HPDE6-E6E7 (cell line): Measurements from ENCODE around the gene RFNG.
"Not testable (repeated sequence)": the region's sequence is repeated elsewhere in the genome, so short reads cannot be mapped to it uniquely, and the experiment has no call there.

Experiments
- DNase-seq: peaks from one replicate; pipeline ENCODE4 v3.0.0; 2011; ENCODE audit warnings: missing footprints; ENCODE audit errors: extremely low spot score

The RFNG gene

DNA sequence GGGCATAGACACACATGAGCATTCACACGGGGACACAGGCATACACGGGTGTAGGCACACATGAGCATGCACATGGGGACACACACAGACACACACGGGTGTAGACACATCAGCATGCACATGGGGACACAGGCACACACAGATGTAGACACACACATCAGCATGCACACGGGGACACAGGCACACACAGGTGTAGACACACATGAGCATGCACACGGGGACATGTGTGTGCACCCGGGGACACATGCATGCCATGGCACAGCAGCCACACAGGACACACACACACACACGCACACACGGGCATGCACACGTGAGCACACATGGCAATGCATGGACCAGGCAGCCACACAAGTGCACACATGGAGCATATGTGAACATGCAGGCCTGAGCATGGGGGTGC lies 9.0 kb downstream of the RFNG start:
- DNase-seq: no peak

DNA sequence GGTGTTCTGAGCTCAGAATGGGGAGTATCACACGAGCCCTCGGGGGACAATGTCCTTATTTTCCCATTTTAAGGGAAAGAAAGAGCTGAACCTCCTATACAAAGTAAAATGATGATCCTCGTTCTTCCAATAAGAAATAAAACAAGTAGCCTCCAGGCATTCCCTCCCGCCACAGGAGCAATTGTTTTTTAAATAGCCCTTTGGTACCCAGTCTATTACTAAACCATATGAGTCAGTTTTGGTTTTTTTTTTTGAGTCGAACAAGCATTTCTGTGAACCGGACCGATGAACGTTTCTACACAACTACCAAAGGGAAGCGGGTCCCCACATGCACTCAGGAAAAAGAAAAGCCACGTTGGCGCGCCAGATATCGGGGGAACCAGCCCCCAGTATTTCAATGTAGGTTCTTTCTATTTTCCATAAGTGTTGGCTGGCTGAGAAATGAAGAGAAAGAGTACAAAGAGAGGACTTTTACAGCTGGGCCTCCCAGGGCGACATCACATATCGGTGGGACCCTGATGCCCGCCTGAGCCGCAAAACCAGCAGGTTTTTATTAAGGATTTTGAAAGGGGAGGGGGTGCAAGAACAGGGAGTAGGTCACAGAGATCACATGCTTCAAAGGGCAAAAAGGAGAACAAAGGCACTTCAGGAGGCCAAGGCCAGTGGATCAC lies 10.3 kb downstream of the RFNG start:
- DNase-seq: no peak

DNA sequence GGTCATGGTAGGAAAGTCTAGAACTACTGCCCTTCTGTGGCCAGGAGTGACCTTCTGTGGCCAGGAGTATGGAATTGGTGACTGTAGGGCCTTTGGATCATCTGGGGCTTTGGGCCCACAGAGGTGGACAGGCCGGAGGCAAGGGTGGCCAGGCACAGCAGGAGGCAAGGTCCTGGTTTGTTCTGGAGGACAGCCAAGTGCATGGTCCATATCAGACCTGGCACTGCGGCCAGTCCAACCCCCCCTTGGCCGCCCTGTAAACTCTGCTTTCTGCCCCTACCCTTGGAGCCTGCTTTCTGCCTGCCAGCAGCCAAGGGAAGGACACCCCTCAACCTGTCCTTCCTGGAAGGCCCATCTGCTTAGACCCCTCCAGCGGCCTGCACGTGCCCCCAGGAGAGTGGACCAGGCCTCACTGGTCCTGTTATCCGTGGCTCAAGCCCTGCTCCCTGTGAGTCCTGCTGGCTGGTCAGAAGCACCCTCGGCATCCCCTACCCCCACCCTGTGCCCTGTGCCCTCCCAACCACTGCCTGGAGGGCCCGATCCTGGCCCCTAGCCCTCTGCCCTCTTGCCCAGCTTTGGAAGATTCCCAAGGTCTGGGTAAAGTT lies 11.8 kb downstream of the RFNG start:
- DNase-seq: no peak

DNA sequence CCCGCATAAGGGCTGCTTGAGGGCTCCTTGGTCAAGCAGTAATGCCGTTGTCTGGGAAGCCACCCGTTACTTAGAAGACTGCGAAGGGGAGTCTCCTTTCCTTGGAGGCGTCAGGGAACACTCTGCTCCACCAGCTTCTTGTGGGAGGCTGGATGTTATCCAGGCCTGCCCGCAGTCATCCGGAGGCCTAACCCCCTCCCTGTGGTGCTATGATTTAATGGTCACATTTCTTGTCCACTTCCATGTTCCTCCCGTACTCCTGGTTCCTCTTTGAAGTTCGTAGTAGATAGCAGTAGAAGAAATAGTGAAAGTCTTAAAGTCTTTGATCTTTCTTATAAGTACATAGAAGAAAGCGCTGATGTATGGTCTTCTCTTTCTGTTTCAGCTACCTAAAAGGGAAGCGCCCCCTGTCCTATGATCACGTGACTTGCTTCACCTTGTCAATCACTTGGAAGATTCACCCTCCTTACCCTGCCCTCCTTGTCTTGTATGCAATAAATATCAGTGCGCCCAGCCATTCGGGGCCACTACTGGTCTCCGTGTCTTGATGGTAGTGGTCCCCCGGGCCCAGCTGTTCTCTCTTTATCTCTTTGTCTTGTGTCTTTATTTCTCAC lies 12.7 kb downstream of the RFNG start:
- not testable (repeated sequence) for DNase-seq

GRCh38 chr17:82037889-82038195 lies 13.8 kb downstream of the RFNG start:
- DNase-seq: no peak

DNA sequence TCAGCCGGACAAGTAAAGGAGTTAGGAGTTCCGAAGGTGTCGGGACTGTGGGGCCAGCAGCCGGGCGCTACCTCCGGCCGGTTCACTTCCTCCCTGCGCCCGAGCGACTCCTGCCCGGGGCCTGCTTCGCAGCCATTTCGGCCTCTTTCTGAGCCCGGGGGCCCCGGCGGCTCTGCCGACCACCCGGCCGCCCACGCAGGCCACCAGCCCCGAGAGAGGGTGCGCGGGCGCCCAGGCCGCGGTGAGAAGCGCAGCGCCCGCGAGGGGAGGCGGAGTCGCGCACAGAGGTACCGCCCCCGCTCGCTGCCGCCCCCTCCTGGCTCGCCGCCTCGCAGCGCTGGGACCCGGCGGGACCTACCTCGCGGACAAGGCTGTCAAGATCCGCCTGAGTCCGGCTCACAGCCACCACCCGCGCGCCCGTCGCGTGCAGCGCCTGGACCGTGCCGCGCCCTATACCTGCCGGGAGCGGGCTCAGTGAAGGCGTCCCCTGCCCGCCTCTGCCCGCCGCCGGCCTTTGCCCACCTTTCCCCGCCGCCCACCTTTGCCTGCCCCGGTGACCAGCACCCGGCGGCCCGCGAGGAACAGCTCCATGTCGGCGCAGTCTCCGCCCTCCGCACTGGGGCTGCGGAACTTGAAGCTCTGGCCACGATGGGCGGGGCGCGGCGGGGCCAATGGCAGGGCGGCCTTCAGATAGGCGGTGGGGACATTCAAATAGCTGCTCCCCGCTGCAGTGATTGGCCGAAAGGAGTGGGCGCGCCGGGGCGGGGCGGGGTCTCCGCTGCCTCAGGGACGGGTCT lies 14.3 kb downstream of the RFNG start, which contains the start of gene DCXR:
DCXR (minus strand) TSS at position 606 of the 797 bp plus-strand sequence; CDS start at position 591, 15 bp downstream.
- DNase-seq: peak; percentile 98

DNA sequence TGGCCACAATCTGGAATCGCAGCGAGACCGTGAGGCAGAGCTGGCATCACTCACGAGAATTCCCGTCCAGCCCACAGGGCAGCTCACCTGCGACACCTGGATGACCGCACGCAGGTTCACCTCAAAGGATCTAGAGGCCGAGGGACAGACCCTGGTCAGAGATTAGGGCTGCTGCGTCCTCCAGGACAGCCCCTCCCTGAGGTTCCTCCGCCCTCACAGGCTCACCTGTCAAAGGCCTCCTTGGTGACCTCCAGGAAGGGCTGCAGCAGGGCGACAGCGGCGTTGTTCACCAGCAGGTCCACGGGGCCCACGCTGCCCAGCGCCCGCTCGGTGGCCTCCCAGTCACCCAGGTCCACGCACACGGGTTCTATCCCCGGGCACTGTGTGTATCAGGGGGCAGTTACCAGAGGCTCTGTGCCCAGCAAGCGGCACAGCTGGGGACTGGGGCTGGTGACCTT lies 14.9 kb downstream of the RFNG start:
- DNase-seq: no peak

DNA sequence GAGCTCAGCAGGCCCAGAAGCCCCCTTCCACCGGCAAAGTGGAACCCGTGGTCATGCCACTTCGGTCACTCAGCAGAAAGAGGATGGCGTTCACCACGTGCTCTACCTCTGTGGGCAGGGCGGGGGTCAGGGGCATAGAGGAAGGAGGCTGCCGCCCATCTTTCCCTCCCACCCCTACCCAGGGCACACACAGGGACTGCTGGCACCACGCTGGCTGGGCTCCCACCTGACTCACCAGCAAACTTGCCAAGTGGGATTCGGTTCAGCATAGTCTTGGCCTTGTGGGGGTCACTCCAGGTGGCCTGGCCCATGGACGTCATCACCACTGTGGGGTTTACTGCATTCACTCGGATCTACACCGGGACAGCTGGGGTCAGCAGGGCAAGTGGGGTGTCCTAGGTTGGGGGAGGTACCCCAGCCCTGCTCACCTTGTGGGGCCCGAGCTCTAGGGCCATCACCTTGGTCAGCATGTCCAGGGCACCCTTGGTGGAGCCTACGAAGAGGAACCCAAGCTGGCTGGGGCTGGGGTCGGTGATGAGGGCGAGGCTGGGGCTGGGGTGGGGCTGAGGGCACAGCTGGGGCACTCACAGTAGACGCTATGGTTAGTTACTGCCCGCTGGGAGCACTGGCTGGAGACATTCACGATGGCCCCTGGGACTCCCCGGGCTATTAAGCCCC lies 15.5 kb downstream of the RFNG start:
- DNase-seq: no peak

DNA sequence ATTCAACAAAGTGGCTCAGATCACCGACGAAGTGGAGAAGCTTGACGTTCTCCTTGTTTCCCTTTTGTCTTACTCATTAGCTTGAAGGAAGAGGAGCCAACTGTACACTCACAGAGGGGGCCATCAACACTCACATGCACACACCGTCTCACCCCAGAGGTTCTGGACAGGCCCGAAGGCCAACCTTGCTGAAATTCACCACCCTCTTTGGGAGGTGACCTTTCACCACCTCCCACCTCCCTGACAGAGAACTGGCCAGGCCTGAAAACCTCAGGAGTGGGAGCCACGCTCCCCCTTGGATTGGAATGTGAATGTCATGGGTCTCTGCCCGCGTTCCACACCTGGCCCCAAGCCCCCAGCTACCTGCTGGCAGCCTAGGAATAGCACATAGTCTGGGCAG lies 16.1 kb downstream of the RFNG start:
- DNase-seq: no peak

GRCh38 chr17:82034371-82035011 lies 17.1 kb downstream of the RFNG start:
- no peak for DNase-seq

- DNase-seq: no peak
Observed at GRCh38 chr17:82033359-82034085, 18.1 kb downstream of the RFNG start.

DNA sequence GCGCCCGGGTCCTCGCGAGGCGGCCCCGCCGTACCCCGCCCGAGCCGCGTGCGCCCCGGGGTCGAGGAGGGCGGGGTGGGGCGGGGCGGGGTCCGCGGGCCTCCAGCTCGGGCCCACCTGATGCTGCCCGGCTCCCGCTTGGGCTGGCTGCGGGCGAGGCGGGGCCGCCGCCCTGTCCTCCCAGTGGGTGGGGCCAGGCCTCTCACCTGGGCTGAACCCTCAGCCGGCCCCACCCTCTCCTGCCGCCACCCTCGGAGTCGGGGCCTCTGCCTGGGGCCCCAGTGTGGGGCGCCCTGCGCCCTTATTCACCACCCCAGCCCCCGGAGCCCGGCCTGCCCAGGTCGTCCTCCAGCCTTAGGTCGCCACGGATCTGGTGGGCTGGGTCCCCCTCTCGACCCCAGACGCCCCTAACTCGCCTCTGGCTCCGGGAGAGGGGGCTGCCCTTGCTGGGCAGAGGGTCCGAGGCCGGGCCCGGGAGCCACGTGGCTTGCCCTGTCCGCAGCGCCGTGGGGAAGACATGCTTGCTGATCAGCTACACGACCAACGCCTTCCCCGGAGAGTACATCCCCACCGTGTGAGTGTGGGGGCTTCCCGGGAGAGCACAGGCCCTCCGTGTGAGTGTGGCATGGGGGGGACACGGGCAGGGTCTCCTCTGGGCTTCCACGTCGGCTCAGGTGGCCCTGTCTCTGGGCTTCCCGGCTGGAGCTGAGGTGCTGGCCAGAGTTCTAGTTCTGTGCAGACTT lies 19.6 kb downstream of the RFNG start:
- no peak for DNase-seq

GRCh38 chr17:82031303-82031884 lies 20.2 kb downstream of the RFNG start, which contains the start of gene RAC3:
TSS of gene RAC3 (plus strand) at chr17:82031678. CDS start at chr17:82031762, 84 bp downstream.
- no peak for DNase-seq

DNA sequence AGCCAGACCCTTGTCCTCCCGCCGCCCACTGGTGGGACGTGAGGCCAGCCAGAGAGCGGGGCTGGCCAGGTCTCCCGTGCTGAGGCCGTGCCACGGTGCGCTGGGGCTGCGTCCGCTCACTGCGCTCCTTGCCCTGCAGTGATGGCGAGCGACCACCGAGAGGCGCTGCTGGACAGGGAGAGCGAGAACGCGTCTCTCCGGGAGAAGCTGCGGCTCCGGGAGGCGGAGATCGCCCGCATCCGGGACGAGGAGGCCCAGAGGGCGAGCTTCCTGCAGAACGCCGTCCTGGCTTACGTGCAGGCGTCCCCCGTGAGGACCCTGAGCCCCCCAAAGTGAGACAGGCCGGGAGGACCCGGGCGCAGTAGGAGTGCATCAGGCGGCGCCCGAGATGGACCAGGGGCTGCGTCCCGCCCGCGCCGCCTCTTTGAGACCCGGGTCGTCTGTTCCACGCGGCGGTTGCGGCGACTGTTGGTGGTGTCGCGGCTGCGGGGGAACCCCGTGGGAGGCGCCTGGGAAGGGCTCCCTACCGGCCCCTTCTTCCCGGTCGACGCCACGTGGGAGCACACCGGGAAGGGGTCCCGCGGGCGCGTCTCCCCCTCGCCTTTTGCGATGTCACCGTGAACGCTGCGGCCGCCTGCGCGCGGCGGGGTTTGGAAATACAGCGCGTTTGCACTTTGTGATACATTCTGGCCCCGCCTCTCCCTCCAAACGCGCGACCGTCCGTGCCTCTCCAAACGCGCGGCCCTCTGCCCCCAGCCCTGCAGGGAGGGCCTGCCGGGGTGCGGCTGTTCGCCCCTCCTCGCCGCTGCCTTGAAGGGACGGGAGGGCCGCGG lies 20.9 kb downstream of the RFNG start:
- DNase-seq: peak; percentile 87

GRCh38 chr17:82029990-82030469 lies 21.6 kb downstream of the RFNG start:
- DNase-seq: no peak

DNA sequence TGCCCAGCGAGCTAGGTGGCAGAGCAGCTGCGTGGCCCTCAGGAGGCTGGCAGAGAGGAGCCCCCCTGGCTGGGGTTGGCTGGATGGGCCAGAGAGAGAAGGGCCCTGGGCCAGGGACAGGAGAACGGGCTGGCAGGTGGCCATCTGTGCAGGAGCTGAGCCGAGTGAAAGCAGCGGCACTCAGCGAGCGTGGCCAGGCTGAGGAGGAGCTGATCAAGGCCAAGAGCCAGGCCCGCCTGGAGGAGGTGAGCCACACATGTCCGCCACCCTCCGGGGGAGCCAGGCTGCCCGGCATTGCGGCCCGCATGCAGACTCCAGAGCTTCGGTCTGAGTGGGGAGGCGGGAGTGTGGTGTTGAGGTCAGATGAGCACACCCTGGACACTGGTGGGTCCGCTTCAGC lies 22.2 kb downstream of the RFNG start:
- DNase-seq: no peak

DNA sequence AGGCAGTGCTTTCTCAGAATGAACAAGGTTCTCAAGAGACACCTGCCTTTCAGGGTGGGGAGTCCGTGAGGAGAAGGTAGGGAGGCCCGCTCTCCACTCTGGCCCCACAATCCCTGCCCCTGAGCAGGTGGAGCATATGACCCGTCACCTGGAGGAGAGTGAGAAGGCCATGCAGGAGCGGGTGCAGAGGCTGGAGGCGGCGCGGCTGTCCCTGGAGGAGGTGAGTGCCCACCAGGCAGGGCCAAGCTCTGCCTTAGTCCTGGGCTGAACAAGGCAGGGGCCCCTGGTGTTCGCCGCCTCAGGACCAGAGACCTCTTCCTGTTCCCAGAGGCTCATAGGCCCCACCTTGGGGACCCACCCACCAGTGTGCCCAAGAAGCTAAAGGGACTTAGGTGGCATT lies 22.6 kb downstream of the RFNG start:
- DNase-seq: no peak

DNA sequence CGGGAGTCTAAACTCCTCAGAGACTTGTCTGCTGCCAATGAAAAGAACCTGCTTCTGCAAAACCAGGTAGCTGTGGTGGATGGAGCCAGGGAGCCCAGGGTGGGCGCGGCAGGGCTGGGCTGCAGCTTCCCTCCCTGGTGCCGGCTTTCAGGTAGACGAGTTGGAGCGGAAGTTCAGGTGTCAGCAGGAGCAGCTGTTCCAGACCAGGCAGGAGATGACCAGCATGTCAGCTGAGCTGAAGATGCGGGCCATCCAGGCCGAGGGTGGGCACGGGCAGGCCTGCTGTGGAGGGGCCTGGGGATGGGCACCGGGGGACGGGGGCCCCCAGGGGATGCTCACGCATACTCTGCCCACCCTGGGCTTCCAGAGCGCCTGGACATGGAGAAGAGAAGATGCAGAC lies 23.4 kb downstream of the RFNG start:
- DNase-seq: no peak
